Measurements from ENCODE around the gene CDKL2.
A peak's percentile ranks its signal among the peaks of the same experiment; 100 is the strongest.

CDKL2 gene

GRCh38 chr4:75598390-75598789 is 31.9 kb downstream of the CDKL2 start:
- peak; percentile 38 for DNase-seq (ENCODE audit: low read depth)
- TF ChIP-seq CTCF (conservative IDR thresholded peaks at IDR 0.05; ENCODE audit: control insufficient read depth, insufficient read depth, low read depth, low read length), result no peak
- no peak overlapping the region for H3K4me3 ChIP-seq (ENCODE audit: control insufficient read depth, low read depth, low read length)

- no peak overlapping the region for H3K4me3 ChIP-seq (ENCODE audit: control insufficient read depth, low read depth, low read length)
- no peak for DNase-seq (ENCODE audit: low read depth)
- TF ChIP-seq CTCF (conservative IDR thresholded peaks at IDR 0.05; ENCODE audit: control insufficient read depth, insufficient read depth, low read depth, low read length), result no peak
These were observed 34.3 kb downstream of the CDKL2 start for GRCh38 chr4:75596061-75596460.

GRCh38 chr4:75593393-75593792 is 36.9 kb downstream of the CDKL2 start:
- TF ChIP-seq CTCF (conservative IDR thresholded peaks at IDR 0.05; ENCODE audit: control insufficient read depth, insufficient read depth, low read depth, low read length), result no peak

GRCh38 chr4:75584067-75584466 is 46.3 kb downstream of the CDKL2 start:
- no peak overlapping the region for H3K4me3 ChIP-seq (ENCODE audit: control insufficient read depth, low read depth, low read length)
- no peak for TF ChIP-seq CTCF (conservative IDR thresholded peaks at IDR 0.05; ENCODE audit: control insufficient read depth, insufficient read depth, low read depth, low read length)
- DNase-seq (ENCODE audit: low read depth), result no peak

More at GRCh38 chr4:75593393-75593792, 36.9 kb downstream of the CDKL2 start:
- no peak overlapping the region for H3K4me3 ChIP-seq (ENCODE audit: control insufficient read depth, low read depth, low read length)
- DNase-seq (ENCODE audit: low read depth), result no peak

GRCh38 chr4:75567725-75568124 is 62.6 kb downstream of the CDKL2 start:
- DNase-seq (ENCODE audit: low read depth), result no peak
- H3K4me3 ChIP-seq (ENCODE audit: control insufficient read depth, low read depth, low read length), result no peak overlapping the region
- no peak for TF ChIP-seq CTCF (conservative IDR thresholded peaks at IDR 0.05; ENCODE audit: control insufficient read depth, insufficient read depth, low read depth, low read length)

- no peak for DNase-seq (ENCODE audit: low read depth)
- H3K4me3 ChIP-seq (ENCODE audit: control insufficient read depth, low read depth, low read length), result no peak overlapping the region
- TF ChIP-seq CTCF (conservative IDR thresholded peaks at IDR 0.05; ENCODE audit: control insufficient read depth, insufficient read depth, low read depth, low read length), result no peak
These were observed 63.4 kb downstream of the CDKL2 start for GRCh38 chr4:75566911-75567310.

GRCh38 chr4:75565481-75565880 is 64.8 kb downstream of the CDKL2 start:
- no peak overlapping the region for H3K4me3 ChIP-seq (ENCODE audit: control insufficient read depth, low read depth, low read length)
- TF ChIP-seq CTCF (conservative IDR thresholded peaks at IDR 0.05; ENCODE audit: control insufficient read depth, insufficient read depth, low read depth, low read length), result no peak
- DNase-seq (ENCODE audit: low read depth), result no peak
